NCI-H1048 (cell line): ENCODE data around the gene LDHAL6B.

Experiments
- DNase-seq: peaks from one replicate; lab custom pipeline; 2025; lab: John Stamatoyannopoulos, UW

LDHAL6B gene

GRCh38 chr15:59251001-59251845 lies 44.6 kb downstream of the LDHAL6B start:
- DNase-seq: peak; percentile 17

DNA sequence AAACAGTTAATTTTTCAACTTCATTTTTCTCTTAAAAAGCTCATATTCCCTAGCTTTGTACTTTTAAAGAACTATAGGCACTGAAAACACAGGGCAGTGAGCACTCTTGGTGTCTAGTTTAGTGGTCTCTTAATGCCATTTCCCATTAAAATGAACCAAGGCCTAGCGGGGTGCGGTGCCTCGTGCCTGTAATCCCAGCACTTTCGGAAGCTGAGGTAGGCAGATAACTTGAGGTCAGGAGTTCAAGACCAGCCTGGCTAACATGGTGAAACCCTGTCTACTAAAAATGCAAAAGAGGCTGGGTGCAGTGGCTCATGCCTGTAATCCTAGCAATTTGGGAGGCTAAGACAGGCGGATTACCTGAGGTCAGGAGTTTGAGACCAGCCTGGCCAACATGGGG lies 45.5 kb downstream of the LDHAL6B start:
- no peak for DNase-seq

DNA sequence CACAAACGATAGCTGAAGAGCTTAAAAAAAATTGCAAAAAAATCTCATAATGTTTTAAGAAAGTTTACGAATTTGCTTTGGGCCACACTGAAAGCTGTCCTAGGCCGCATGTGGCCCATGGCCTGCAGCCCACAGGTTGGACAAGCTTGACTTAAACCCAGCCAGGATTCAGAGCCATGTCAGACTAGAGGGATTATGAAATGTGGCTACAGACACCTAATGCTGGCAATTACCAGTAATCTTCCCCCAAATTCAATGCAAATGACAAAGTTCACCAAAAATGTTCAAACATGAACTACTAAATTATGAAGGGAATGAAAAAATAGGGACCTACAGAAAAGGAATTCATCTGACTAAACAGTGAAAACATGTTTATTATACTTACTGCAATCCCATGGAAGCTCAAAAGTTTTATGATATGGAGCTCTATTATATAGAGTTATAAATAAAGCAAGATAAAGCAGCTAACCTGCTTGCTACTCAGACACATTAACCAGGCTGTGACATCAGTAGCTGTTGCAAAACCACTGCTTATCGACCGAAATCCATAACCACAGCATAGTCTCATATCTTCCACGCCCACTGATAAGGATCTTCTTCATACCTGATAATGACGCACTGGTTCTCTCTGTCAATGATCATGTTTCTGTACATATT lies 49.2 kb downstream of the LDHAL6B start:
- DNase-seq: no peak

DNA sequence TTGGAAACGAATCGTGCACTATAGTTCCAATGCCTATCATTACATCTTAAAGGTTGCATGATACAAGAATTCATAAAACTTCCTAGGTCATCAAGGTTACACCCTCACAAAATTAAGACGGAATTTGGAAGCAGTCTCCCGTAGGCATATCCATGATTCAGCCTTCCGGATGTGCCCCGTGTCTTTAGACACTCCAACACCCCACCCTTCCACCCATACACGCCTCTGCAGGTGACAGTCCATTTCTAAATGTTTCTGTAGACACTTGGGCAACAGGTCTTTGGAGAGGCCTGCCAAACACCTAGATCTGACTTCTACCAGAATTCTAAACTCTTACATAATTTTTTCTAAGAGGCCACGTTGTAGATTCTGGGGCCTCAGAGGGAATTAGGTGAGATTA lies 49.8 kb downstream of the LDHAL6B start:
- no peak for DNase-seq

DNA sequence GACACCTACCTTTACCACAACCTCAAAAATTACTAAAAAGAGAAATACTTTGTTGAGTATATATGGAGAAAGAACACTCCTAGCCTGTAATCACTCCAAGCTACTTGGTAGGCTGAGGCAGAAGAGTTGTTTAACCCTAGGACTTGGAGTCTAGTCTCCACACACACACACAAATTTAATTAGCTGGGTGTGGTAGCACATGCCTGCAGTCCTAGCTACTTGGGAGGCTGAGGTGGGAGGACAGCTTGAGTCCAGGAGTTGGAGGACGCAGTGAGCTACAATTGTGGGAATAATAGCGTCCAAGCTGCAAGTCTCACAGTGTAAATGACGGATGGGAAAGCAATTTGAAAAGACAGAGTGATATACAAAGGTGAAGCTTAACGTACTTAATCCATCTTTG lies 50.5 kb downstream of the LDHAL6B start:
- DNase-seq: no peak
